ENCODE results near the gene PLEKHH3. TPM values are rescaled to one million over a fixed set of nuclear protein-coding genes. Genes with fewer than 3 reads are reported as not detected.

PLEKHH3 gene

Small RNA genes lying within 50 kb of the gene (microRNA-seq; reads per million reads assigned to microRNA genes)
- gene MIR6780A: not detected

Data from HL-60 (cell line).